ENCODE results near the gene OPN1LW.

The OPN1LW gene

GRCh38 chrX:154136627-154137161, 7.3 kb upstream of the OPN1LW start:
- DNase-seq: peak; percentile 11
- Histone ChIP-seq H3K27me3 (replicated peaks) (no peaks in the 10 kb centered on the region), H3K27ac (no peak overlapping the region), H3K4me3 (ENCODE audit: low read depth, low read length) (peak overlapping the region; percentile 42), H3K36me3 (replicated peaks) (no peaks in the 10 kb centered on the region)
- peak; percentile 56 for TF ChIP-seq CTCF (IDR thresholded peaks at IDR 0.05; ENCODE audit: low read depth, low read length, missing control alignments)
- in situ Hi-C loops (cut with HindIII; ENCODE audit: low pct_ligation_motif_present, low sequenced_read_pairs): no loop called here

GRCh38 chrX:154138857-154139256, 5.2 kb upstream of the OPN1LW start:
- no peak for TF ChIP-seq CTCF (IDR thresholded peaks at IDR 0.05; ENCODE audit: low read depth, low read length, missing control alignments)
- H3K27ac ChIP-seq: no peak overlapping the region
- DNase-seq: no peak
- H3K36me3 ChIP-seq (replicated peaks): no peaks in the 10 kb centered on the region
- H3K4me3 ChIP-seq (ENCODE audit: low read depth, low read length): no peak overlapping the region
- in situ Hi-C loops (cut with HindIII; ENCODE audit: low pct_ligation_motif_present, low sequenced_read_pairs): no loop called here
- no peaks in the 10 kb centered on the region for H3K27me3 ChIP-seq (replicated peaks)

- H3K36me3 ChIP-seq (replicated peaks): no peaks in the 10 kb centered on the region
- in situ Hi-C loops (cut with HindIII; ENCODE audit: low pct_ligation_motif_present, low sequenced_read_pairs): no loop called here
- no peak for DNase-seq
- H3K4me3 ChIP-seq (ENCODE audit: low read depth, low read length): no peak overlapping the region
- H3K27ac ChIP-seq: no peak overlapping the region
- no peaks in the 10 kb centered on the region for H3K27me3 ChIP-seq (replicated peaks)
- TF ChIP-seq CTCF (IDR thresholded peaks at IDR 0.05; ENCODE audit: low read depth, low read length, missing control alignments): no peak
Observed at GRCh38 chrX:154140206-154140605, 3.8 kb upstream of the OPN1LW start.

- Histone ChIP-seq H3K27me3 (replicated peaks) (no peaks in the 10 kb centered on the region), H3K36me3 (replicated peaks) (no peaks in the 10 kb centered on the region), H3K27ac (no peak overlapping the region), H3K4me3 (ENCODE audit: low read depth, low read length) (no peak overlapping the region)
- in situ Hi-C loops (cut with HindIII; ENCODE audit: low pct_ligation_motif_present, low sequenced_read_pairs): no loop called here
- TF ChIP-seq CTCF (IDR thresholded peaks at IDR 0.05; ENCODE audit: low read depth, low read length, missing control alignments): no peak
- DNase-seq: no peak
Observed at GRCh38 chrX:154140742-154141141, 3.3 kb upstream of the OPN1LW start.

GRCh38 chrX:154142386-154142785, 1.7 kb upstream of the OPN1LW start:
- Histone ChIP-seq H3K4me3 (ENCODE audit: low read depth, low read length) (no peak overlapping the region), H3K27me3 (replicated peaks) (no peaks in the 10 kb centered on the region), H3K36me3 (replicated peaks) (no peaks in the 10 kb centered on the region), H3K27ac (no peak overlapping the region)
- no peak for TF ChIP-seq CTCF (IDR thresholded peaks at IDR 0.05; ENCODE audit: low read depth, low read length, missing control alignments)
- in situ Hi-C loops (cut with HindIII; ENCODE audit: low pct_ligation_motif_present, low sequenced_read_pairs): no loop called here
- DNase-seq: no peak

All from brain microvascular endothelial cell (primary cell).